HCT116 (cell line): ENCODE data around the gene ALDH7A1. TPM values are rescaled to one million over a fixed set of nuclear protein-coding genes. Genes with fewer than 3 reads are reported as not detected.

Experiments used
- ATAC-seq: fragments of 200-7000 bp; cut with Tn5 transposase; 2 replicates; pipeline ENCODE4 v1.9.1; 2020; ENCODE audit warnings: mild to moderate bottlenecking, moderate library complexity
- BruUV-seq: library from RNA; stranded (reverse); fragments of 400-500 nt; replicated peaks from 2 replicates; lab custom pipeline; 2021; lab: Mats Ljungman, UMichigan
- CTCF ChIA-PET: fragments of 300-600 bp; sonication (Branson Sonifier 250); formaldehyde crosslinking; loops from one replicate; lab custom pipeline; 2021; ENCODE audit warnings: antibody characterized with exemption; lab: Charles Lee
- POLR2A ChIA-PET: fragments of 300-600, 350-600 bp; sonication (Branson Sonifier 250); formaldehyde crosslinking; loops from one replicate; lab custom pipeline; 2021; ENCODE audit warnings: antibody characterized with exemption; lab: Charles Lee
- RAD21 ChIA-PET, 2 experiments: fragments of 300-600 bp; sonication (Branson Sonifier 250); formaldehyde crosslinking; loops; one replicate each; lab custom pipeline; 2023; ENCODE audit warnings: low total read pairs in 2 of 2; ENCODE audit not compliant: uncharacterized antibody in 2 of 2, unreplicated experiment in 2 of 2, low non-redundant PET in 1 of 2; lab: Charles Lee
- DNase-seq: peaks from one replicate; pipeline ENCODE4 v3.0.0-alpha.2; 2010; ENCODE audit warnings: low read depth, low spot score
- H2AFZ ChIP-seq: fragments of 200-600 bp; shearing (Covaris generic), sonication (generic); 2 replicates; pipeline ENCODE4 v1.6.1; 2017; ENCODE audit warnings: low read depth, mixed run types, mixed read lengths, antibody characterized with exemption, low read length; ENCODE audit not compliant: poor library complexity, severe bottlenecking
- H3K27ac ChIP-seq: 2 replicates; pipeline ENCODE4 v1.5.1; 2012; ENCODE audit warnings: low read depth, low read length
- H3K27me3 ChIP-seq: fragments of 200-600 bp; sonication (generic); 2 replicates; pipeline ENCODE4 v1.6.1; 2016; ENCODE audit warnings: mixed run types, low read length, mixed read lengths; ENCODE audit not compliant: insufficient read depth
- H3K36me3 ChIP-seq, 2 experiments: fragments of 200-500 bp in 1 of 2; fragments of 200-600 bp in 1 of 2; sonication (Bioruptor generic) in 1 of 2; sonication (generic) in 1 of 2; 2 replicates each; pipeline versions ENCODE4 v1.5.1 to v1.6.1; 2014 to 2016; ENCODE audit warnings: low read length in 2 of 2, inconsistent platforms in 1 of 2, mixed read lengths in 1 of 2, mixed run types in 1 of 2; ENCODE audit not compliant: insufficient read depth in 2 of 2, control insufficient read depth in 1 of 2
- H3K4me1 ChIP-seq, 2 experiments: fragments of 200-600 bp in 1 of 2; sonication (generic) in 1 of 2; 2 replicates each; pipeline versions ENCODE4 v1.5.1 to v1.6.1; 2012 to 2017; ENCODE audit warnings: low read length in 2 of 2, inconsistent platforms in 1 of 2, mild to moderate bottlenecking in 1 of 2, mixed read lengths in 1 of 2, mixed run types in 1 of 2, moderate library complexity in 1 of 2; ENCODE audit not compliant: insufficient read depth in 2 of 2, control insufficient read depth in 1 of 2
- H3K4me2 ChIP-seq: fragments of 200-600 bp; sonication (generic); 2 replicates; pipeline ENCODE4 v1.6.1; 2017; ENCODE audit warnings: mixed run types, low read length, mixed read lengths
- H3K4me3 ChIP-seq, 2 experiments: fragments of 200-600 bp in 1 of 2; sonication (generic) in 1 of 2; replicated peaks in 1 of 2; 2 replicates each; pipeline ENCODE4 v1.5.1; 2011 to 2016; ENCODE audit warnings: low read length in 2 of 2, control low read depth in 1 of 2, low read depth in 1 of 2, mild to moderate bottlenecking in 1 of 2, mixed read lengths in 1 of 2, mixed run types in 1 of 2
- H3K79me2 ChIP-seq: fragments of 200-600 bp; sonication (generic); 2 replicates; pipeline ENCODE4 v1.6.1; 2017; ENCODE audit warnings: mild to moderate bottlenecking, mixed run types, low read length, moderate library complexity, mixed read lengths; ENCODE audit not compliant: insufficient read depth
- H3K9ac ChIP-seq: fragments of 200-600 bp; sonication (generic); 2 replicates; pipeline ENCODE4 v1.6.1; 2016; ENCODE audit warnings: low read length, mixed read lengths
- H3K9me2 ChIP-seq: fragments of 200-600 bp; sonication (generic), shearing (Covaris generic); 2 replicates; pipeline ENCODE4 v1.6.1; 2017; ENCODE audit warnings: mixed run types, mild to moderate bottlenecking, moderate library complexity; ENCODE audit not compliant: insufficient read depth
- H3K9me3 ChIP-seq, 2 experiments: fragments of 200-500 bp in 1 of 2; fragments of 200-600 bp in 1 of 2; sonication (Bioruptor generic) in 1 of 2; sonication (generic) in 1 of 2; 2 replicates each; pipeline ENCODE4 v1.6.1; 2014 to 2017; ENCODE audit warnings: low read length in 2 of 2, mixed read lengths in 2 of 2, inconsistent platforms in 1 of 2, low read depth in 1 of 2, mild to moderate bottlenecking in 1 of 2, mixed run types in 1 of 2, moderate library complexity in 1 of 2; ENCODE audit not compliant: control insufficient read depth in 1 of 2, insufficient read depth in 1 of 2
- H4K20me1 ChIP-seq: fragments of 200-600 bp; sonication (generic), shearing (Covaris generic); 2 replicates; pipeline ENCODE4 v1.6.1; 2017; ENCODE audit warnings: mixed run types, mild to moderate bottlenecking, moderate library complexity; ENCODE audit not compliant: insufficient read depth
- ATF3 ChIP-seq: IDR thresholded peaks from 2 replicates; pipeline ENCODE4 v1.6.1; 2012
- CBX3 ChIP-seq: IDR thresholded peaks from 2 replicates; pipeline ENCODE4 v1.6.1; 2012; ENCODE audit warnings: low read depth
- CTCF ChIP-seq, 3 experiments: fragments of 200-600 bp in 1 of 3; sonication (generic) in 1 of 3; IDR thresholded peaks in 2 of 3; conservative IDR thresholded peaks in 1 of 3; 2 replicates each; pipeline ENCODE4 v1.5.1; 2012 to 2017; ENCODE audit warnings: low read depth in 2 of 3, low read length in 2 of 3, antibody characterized with exemption in 1 of 3, borderline replicate concordance in 1 of 3, control low read depth in 1 of 3, mild to moderate bottlenecking in 1 of 3, mixed read lengths in 1 of 3, mixed run types in 1 of 3, moderate library complexity in 1 of 3; ENCODE audit not compliant: insufficient read depth in 1 of 3
- ELF1 ChIP-seq: IDR thresholded peaks from 2 replicates; pipeline ENCODE4 v1.6.1; 2012; ENCODE audit warnings: low read depth, borderline replicate concordance
- MAX ChIP-seq: IDR thresholded peaks from 2 replicates; pipeline ENCODE4 v1.6.1; 2012
- RAD21 ChIP-seq: IDR thresholded peaks from 2 replicates; pipeline ENCODE4 v1.6.1; 2012; ENCODE audit warnings: low read depth, mild to moderate bottlenecking
- REST ChIP-seq: IDR thresholded peaks from 2 replicates; pipeline ENCODE4 v1.6.1; 2012; ENCODE audit warnings: low read depth
- SP1 ChIP-seq: IDR thresholded peaks from 2 replicates; pipeline ENCODE4 v1.6.1; 2012; ENCODE audit warnings: low read depth
- TCF7L2 ChIP-seq: IDR thresholded peaks from 2 replicates; pipeline ENCODE4 v1.7.0; 2011; ENCODE audit warnings: borderline replicate concordance, inconsistent platforms; ENCODE audit not compliant: insufficient read depth, insufficient read length; ENCODE audit errors: extremely low read depth
- intact Hi-C: fragments of 100-400 bp; cut with micrococcal nuclease; formaldehyde crosslinking; loops from 2 replicates; pipeline ENCODE4 v1.10.0; 2022
- total RNA-seq: library from RNA; stranded (reverse); gene quantifications from one replicate; pipeline ENCODE4 v1.2.1, GENCODE V29; 2021; ENCODE audit not compliant: unreplicated experiment

The ALDH7A1 gene
- total RNA-seq, 1 experiment from 2014 or later = 93.2 TPM

- TF ChIP-seq REST (no peak), CBX3 (no peak), TCF7L2 (no peak), RAD21 (no peak), ATF3 (no peak), MAX (no peak)
These were observed 100.6 kb downstream of the ALDH7A1 start (continued) for GRCh38 chr5:126494393-126494792.

GRCh38 chr5:126492939-126493338, 102.1 kb downstream of the ALDH7A1 start:
- Histone ChIP-seq H3K27ac (no peak overlapping the region), H4K20me1 (no peaks in the 10 kb centered on the region), H3K9me2 (no peaks in the 10 kb centered on the region), H3K27me3 (no peaks in the 10 kb centered on the region), H3K4me2 (no peak overlapping the region), H2AFZ (no peak overlapping the region), H3K9me3 (no peaks in the 10 kb centered on the region), H3K4me3 (no peak overlapping the region), H3K4me1 (no peaks in the 10 kb centered on the region), H3K9ac (no peak overlapping the region), H3K79me2 (no peaks in the 10 kb centered on the region), H3K36me3 (peaks cover 0 to 8% of the 10 kb centered on the region in 2 experiments; a peak in 2 of 4 replicates)
- no TSS peak for BruUV-seq
- ChIA-PET RAD21 (interaction anchor here in 1 of 2 experiments (1.0 kb wide), 1 partner anchor 139 kb away, joined by 3 read pairs; no protein-coding TSS in a partner anchor), POLR2A (no interaction called here), CTCF (interaction anchor here (0.6 to 1.3 kb wide), 2 partner anchors 139 to 204 kb away, joined by 3 read pairs; no protein-coding TSS in a partner anchor)
- no peak for TF ChIP-seq ELF1
- peak; percentile 44 to 57 (median 48); a peak in 5 of 6 replicates for TF ChIP-seq CTCF (IDR thresholded peaks at IDR 0.05 in 2 of 3, conservative IDR thresholded peaks at IDR 0.05 in 1 of 3; ENCODE audit: borderline replicate concordance in 1 of 3, insufficient read depth in 1 of 3, low read depth in 2 of 3, low read length in 2 of 3)
- peak; percentile 76 for TF ChIP-seq RAD21
- TF ChIP-seq TCF7L2 = peak; percentile 18
- TF ChIP-seq SP1 = no peak
- DNase-seq (no peak), ATAC-seq (peak; percentile 64)
- intact Hi-C loops = loop anchor here (1.0 kb wide), 1 partner anchor 139 kb away; no protein-coding TSS in a partner anchor
